Measurements from ENCODE around the gene CLBA1. TPM values are rescaled to one million over a fixed set of nuclear protein-coding genes. Genes with fewer than 3 reads are reported as not detected.

The CLBA1 gene
- total RNA-seq, 4 donors from 2014 or later, result 0.71 to 4.0 (median 3.3) TPM

DNA sequence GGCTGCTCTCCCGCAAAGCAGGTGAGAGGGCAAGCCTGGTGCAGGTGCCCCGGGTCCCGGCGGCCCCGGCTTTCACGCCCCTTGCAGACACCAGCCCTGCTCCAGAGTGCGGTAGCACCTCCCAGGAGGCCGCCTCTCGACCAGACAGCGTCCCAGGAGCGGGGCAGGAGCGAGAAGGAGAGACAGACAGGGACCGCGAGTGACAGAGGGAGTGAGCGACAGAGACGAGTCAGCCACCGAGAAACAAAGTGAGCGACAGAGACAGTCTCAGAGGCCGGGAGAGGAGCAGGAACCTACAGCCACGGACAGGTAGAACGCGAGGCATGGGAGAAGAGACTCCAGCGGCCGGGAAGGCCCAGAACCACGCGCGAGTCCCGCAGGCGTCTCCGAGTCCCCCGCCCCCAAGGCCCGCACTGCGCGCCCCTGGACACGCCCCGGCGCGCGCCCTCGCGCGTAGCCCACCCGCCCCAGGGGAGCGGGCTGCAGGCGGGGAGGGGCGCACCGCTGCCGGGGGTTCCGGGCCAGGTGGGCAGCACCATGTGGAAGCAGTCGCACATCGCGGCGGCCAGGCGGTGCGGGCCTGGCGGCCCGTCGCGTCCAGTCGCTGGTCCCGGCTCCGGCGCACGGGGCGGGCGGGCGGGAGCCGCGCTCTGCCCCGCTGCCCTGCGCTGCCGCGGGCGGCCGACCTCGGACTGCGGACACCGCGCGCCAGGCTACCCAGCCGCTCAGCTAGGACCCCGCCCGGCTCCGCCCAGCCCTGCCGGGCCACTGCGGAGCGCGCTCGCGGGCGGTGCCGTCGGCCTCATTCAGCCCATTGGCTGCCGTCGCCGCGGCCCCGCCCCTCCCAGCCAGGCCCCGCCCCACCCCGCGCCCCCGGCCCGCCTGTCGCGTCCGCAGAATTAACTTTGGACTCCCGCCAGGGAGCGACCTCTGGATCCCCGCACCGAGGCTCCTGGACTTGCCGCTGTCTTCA, 7.6 kb upstream of the CLBA1 start, which contains the start of gene AHNAK2:
Gene AHNAK2 (minus strand): TSS at position 694 of the 973 bp plus-strand sequence. CDS start 137 bp downstream, at position 557.
- Histone ChIP-seq H3K36me3 (no peaks in the 10 kb centered on the region), H3K4me3 (peak within 1 kb of the TSS; percentile 41 to 54 (median 48)), H3K9me3 (no peaks in the 10 kb centered on the region), H3K27me3 (peaks cover 0 to 13% (median 8%) of the 10 kb centered on the region in 3 donors), H3K27ac (peak within 1 kb of the TSS in 1 of 4 donors; percentile 55), H3K4me1 (peaks cover 14 to 18% of the 10 kb centered on the region in 2 donors)
- peak in 1 of 2 donors; percentile 16 for TF ChIP-seq POLR2A (IDR thresholded peaks at IDR 0.05)
- TF ChIP-seq, protein P1, sequence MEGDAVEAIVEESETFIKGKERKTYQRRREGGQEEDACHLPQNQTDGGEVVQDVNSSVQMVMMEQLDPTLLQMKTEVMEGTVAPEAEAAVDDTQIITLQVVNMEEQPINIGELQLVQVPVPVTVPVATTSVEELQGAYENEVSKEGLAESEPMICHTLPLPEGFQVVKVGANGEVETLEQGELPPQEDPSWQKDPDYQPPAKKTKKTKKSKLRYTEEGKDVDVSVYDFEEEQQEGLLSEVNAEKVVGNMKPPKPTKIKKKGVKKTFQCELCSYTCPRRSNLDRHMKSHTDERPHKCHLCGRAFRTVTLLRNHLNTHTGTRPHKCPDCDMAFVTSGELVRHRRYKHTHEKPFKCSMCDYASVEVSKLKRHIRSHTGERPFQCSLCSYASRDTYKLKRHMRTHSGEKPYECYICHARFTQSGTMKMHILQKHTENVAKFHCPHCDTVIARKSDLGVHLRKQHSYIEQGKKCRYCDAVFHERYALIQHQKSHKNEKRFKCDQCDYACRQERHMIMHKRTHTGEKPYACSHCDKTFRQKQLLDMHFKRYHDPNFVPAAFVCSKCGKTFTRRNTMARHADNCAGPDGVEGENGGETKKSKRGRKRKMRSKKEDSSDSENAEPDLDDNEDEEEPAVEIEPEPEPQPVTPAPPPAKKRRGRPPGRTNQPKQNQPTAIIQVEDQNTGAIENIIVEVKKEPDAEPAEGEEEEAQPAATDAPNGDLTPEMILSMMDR (IDR thresholded peaks at IDR 0.05 in 4 of 5, conservative IDR thresholded peaks at IDR 0.05 in 1 of 5), result no peak
- intact Hi-C loops (cut with DNase I; ENCODE audit: low total_unique reads) (no loop called here), in situ Hi-C loops (cut with MboI; ENCODE audit: low sequenced_read_pairs in 4 of 4) (no loop called here)
- ATAC-seq (peak; percentile 33 to 45), DNase-seq (peak in 1 of 2 donors; percentile 56)

DNA sequence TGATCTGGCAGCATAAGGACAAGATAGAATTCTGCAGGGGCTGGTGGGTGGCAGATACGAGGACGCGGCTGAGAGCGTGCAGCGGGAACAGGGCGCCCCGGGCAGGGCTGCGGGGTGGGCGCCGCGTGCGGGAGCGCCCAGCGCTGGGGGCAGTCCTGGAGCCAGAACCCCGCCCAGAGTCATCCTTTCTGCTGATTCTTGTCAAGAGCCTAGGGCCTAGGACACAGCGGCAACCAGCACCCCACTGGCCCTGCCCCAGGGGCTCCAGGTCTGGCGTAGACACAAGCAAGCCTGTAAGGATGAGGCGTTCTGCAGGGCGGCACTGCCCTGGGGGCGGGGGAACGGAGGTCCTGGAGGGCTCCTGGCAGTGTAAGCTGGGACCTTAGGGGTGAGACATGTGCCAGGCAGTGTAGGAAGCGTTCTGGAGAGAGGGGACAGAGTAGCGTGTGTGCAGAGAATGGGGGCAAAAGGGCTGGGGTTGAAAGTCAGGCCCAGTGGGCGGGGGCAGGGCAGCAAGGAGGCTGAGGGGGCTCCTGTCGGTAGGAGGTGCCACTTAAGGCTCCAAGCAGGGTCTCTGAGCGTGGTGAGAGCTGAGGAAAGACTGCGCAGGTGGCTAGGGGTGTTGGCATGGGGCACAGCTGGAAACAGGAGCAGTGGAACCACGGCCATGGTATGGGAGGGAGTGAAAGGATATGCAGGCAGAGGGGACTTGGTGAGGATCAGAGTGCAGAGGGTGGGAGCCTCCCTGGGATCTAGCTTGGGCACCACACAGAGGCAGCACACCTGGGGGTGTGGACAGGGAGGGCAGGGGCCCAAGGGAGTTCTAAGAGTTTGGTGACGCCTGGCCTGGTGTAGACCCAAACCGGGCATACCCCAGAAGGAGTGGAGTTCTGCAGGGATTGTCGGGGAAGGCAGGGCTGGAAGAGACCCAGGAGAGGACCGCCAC, 6.6 kb upstream of the CLBA1 start:
- TF ChIP-seq, protein P1 (IDR thresholded peaks at IDR 0.05 in 4 of 5, conservative IDR thresholded peaks at IDR 0.05 in 1 of 5), result no peak
- TF ChIP-seq POLR2A (IDR thresholded peaks at IDR 0.05), result no peak
- H3K4me3 ChIP-seq, result peak overlapping the region in 3 of 4 donors; percentile 31 to 49 (median 41)
- no peaks in the 10 kb centered on the region for H3K36me3 ChIP-seq
- H3K27ac ChIP-seq, result peak overlapping the region in 1 of 4 donors; percentile 55
- H3K27me3 ChIP-seq, result peaks cover 0 to 13% (median 8%) of the 10 kb centered on the region in 3 donors
- H3K4me1 ChIP-seq, result peaks cover 10 to 14% of the 10 kb centered on the region in 2 donors
- in situ Hi-C loops (cut with MboI; ENCODE audit: low sequenced_read_pairs in 4 of 4), result no loop called here
- DNase-seq (no peak), ATAC-seq (no peak)
- intact Hi-C loops (cut with DNase I; ENCODE audit: low total_unique reads), result no loop called here
- no peaks in the 10 kb centered on the region for H3K9me3 ChIP-seq

DNA sequence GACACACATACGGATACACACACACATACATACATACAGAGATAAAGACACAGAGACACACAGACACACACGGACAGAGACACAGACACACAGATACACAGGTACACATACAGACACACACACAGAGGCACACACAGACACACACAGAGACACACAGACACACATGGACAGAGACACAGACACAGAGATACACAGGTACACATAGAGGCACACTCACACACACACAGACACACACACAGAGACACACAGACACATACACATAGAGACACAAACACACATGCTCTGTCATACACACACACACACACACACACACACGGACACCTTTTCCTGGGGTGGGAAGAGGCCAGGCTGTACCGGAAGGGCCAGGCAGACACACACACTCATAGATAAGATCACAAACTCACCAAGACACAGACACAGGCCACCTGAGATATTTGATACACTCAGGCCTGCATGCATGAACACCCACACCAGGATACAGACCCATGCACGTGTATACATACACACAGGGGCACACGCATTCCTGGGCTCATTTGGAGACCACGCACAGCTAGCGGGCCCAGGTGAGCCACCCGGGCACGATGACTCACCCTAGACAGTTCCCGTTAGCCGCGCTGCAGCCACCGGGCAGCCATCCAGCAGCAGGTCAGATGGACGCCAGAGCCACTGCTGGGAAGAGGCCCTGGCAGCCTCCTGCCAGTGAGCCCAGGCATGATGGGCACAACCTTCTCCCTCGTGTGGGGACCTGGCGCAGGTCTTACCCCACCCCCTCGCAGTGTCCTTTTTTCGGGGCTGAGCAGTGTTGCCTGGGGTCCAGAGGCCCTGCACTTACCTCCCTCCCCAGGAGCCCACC, 5.6 kb upstream of the CLBA1 start:
- H3K4me1 ChIP-seq, result peaks cover 8 to 14% of the 10 kb centered on the region in 2 donors
- intact Hi-C loops (cut with DNase I; ENCODE audit: low total_unique reads) (loop anchor here (10.0 kb wide), 1 partner anchor 185 kb away; the partner anchor contains the start of gene JAG2), in situ Hi-C loops (cut with MboI; ENCODE audit: low sequenced_read_pairs in 4 of 4) (loop anchor here in 1 of 4 donors (5.0 kb wide), 1 partner anchor 62 kb away; no protein-coding TSS in a partner anchor)
- peaks cover 0 to 13% (median 8%) of the 10 kb centered on the region in 3 donors for H3K27me3 ChIP-seq
- peak overlapping the region; percentile 36 to 61 (median 57) for H3K27ac ChIP-seq
- peak; percentile 64 to 68 for ATAC-seq
- no peak overlapping the region for H3K4me3 ChIP-seq
- DNase-seq, result peak; percentile 70 to 82
- TF ChIP-seq, protein P1 (IDR thresholded peaks at IDR 0.05 in 4 of 5, conservative IDR thresholded peaks at IDR 0.05 in 1 of 5), result no peak
- TF ChIP-seq POLR2A (IDR thresholded peaks at IDR 0.05), result no peak
- H3K9me3 ChIP-seq, result no peaks in the 10 kb centered on the region
- no peaks in the 10 kb centered on the region for H3K36me3 ChIP-seq

Data from gastrocnemius medialis (tissue), 4 donors.